IMR-90 (cell line): ENCODE measurements around the gene GRAMD2B. TPM values are rescaled to one million over a fixed set of nuclear protein-coding genes. Genes with fewer than 3 reads are reported as not detected.

Source experiments
- ATAC-seq: fragments of 200-7000 bp; cut with Tn5 transposase; 2 replicates; pipeline ENCODE4 v1.9.1; 2020; ENCODE audit warnings: low read depth, mild to moderate bottlenecking, moderate library complexity
- BruUV-seq: library from RNA; stranded (reverse); fragments of 400-500 nt; replicated peaks from 2 replicates; lab custom pipeline; 2021; lab: Mats Ljungman, UMichigan
- CTCF ChIA-PET: fragments of 300-600 bp; formaldehyde crosslinking; extraction: SDS; loops from one replicate; lab custom pipeline; 2021; ENCODE audit warnings: antibody characterized with exemption; lab: Yijun Ruan, JAX
- POLR2A ChIA-PET: fragments of 300-600 bp; sonication (Branson Sonifier 250); formaldehyde crosslinking; loops from one replicate; lab custom pipeline; 2022; ENCODE audit warnings: antibody characterized with exemption; ENCODE audit not compliant: unreplicated experiment; lab: Charles Lee
- DNase-seq: peaks from one replicate; pipeline ENCODE4 v3.0.0; 2013
- H2AFZ ChIP-seq: replicated peaks from 2 replicates; pipeline ENCODE3; 2013; ENCODE audit warnings: low read length, mild to moderate bottlenecking; ENCODE audit not compliant: poor library complexity
- H2AK5ac ChIP-seq: 2 replicates; pipeline ENCODE4 v1.6.1; 2013; ENCODE audit warnings: low read depth, low read length, inconsistent platforms
- H2AK9ac ChIP-seq: replicated peaks from 2 replicates; pipeline ENCODE3; 2013; ENCODE audit warnings: mild to moderate bottlenecking, low read depth, low read length, moderate library complexity; ENCODE audit not compliant: poor library complexity
- H2BK120ac ChIP-seq: 2 replicates; pipeline ENCODE4 v1.6.1; 2013; ENCODE audit warnings: low read depth, low read length, inconsistent platforms
- H2BK15ac ChIP-seq: 3 replicates; pipeline ENCODE4 v1.6.1; 2013; ENCODE audit warnings: low read depth, low read length, inconsistent platforms
- H2BK20ac ChIP-seq: 2 replicates; pipeline ENCODE4 v1.6.1; 2013; ENCODE audit warnings: low read depth, mild to moderate bottlenecking, inconsistent platforms, low read length, moderate library complexity
- H2BK5ac ChIP-seq: 2 replicates; pipeline ENCODE4 v1.6.1; 2013; ENCODE audit warnings: mild to moderate bottlenecking, low read depth, low read length, inconsistent platforms; ENCODE audit not compliant: poor library complexity, severe bottlenecking
- H3K14ac ChIP-seq: replicated peaks from 2 replicates; pipeline ENCODE4 v1.6.1; 2013; ENCODE audit warnings: low read depth, low read length, inconsistent platforms
- H3K18ac ChIP-seq: 2 replicates; pipeline ENCODE4 v1.6.1; 2013; ENCODE audit warnings: low read depth, low read length, control low read depth
- H3K23ac ChIP-seq: 2 replicates; pipeline ENCODE4 v1.6.1; 2013; ENCODE audit warnings: low read depth, low read length, inconsistent platforms
- H3K27ac ChIP-seq: 2 replicates; pipeline ENCODE4 v1.5.1; 2013; ENCODE audit warnings: mild to moderate bottlenecking, control low read depth, low read length; ENCODE audit not compliant: insufficient read depth
- H3K27me3 ChIP-seq: 2 replicates; pipeline ENCODE4 v1.6.1; 2013; ENCODE audit warnings: low read length; ENCODE audit not compliant: control insufficient read depth, insufficient read depth
- H3K36me3 ChIP-seq: 2 replicates; pipeline ENCODE4 v1.6.1; 2013; ENCODE audit warnings: low read length, mixed read lengths; ENCODE audit not compliant: control insufficient read depth, insufficient read depth
- H3K4ac ChIP-seq: 2 replicates; pipeline ENCODE4 v1.6.1; 2013; ENCODE audit warnings: low read depth, low read length, inconsistent platforms
- H3K4me1 ChIP-seq: 2 replicates; pipeline ENCODE4 v1.6.1; 2013; ENCODE audit warnings: low read length, mixed read lengths; ENCODE audit not compliant: control insufficient read depth, insufficient read depth
- H3K4me2 ChIP-seq: 2 replicates; pipeline ENCODE4 v1.6.1; 2013; ENCODE audit warnings: low read depth, mild to moderate bottlenecking, control low read depth, low read length, moderate library complexity
- H3K4me3 ChIP-seq: 2 replicates; pipeline ENCODE4 v1.5.1; 2013; ENCODE audit warnings: low read depth, mild to moderate bottlenecking, control low read depth, low read length, moderate library complexity; ENCODE audit not compliant: insufficient read depth
- H3K56ac ChIP-seq: 2 replicates; pipeline ENCODE4 v1.6.1; 2013; ENCODE audit warnings: low read length, inconsistent platforms; ENCODE audit not compliant: insufficient read depth; ENCODE audit errors: extremely low read depth
- H3K79me1 ChIP-seq, 2 experiments: 2 replicates each; pipeline ENCODE4 v1.6.1; 2013; ENCODE audit warnings: low read length in 2 of 2, inconsistent platforms in 1 of 2, low read depth in 1 of 2
- H3K9ac ChIP-seq: 2 replicates; pipeline ENCODE4 v1.6.1; 2013; ENCODE audit warnings: low read depth, low read length, control low read depth
- H3K9me1 ChIP-seq: 2 replicates; pipeline ENCODE4 v1.6.1; 2013; ENCODE audit warnings: low read length, inconsistent platforms; ENCODE audit not compliant: insufficient read depth
- H3K9me3 ChIP-seq: 2 replicates; pipeline ENCODE4 v1.6.1; 2013; ENCODE audit warnings: low read length; ENCODE audit not compliant: control insufficient read depth, insufficient read depth
- H4K20me1 ChIP-seq: 2 replicates; pipeline ENCODE4 v1.6.1; 2013; ENCODE audit warnings: low read length, inconsistent platforms; ENCODE audit not compliant: insufficient read depth
- H4K5ac ChIP-seq: 2 replicates; pipeline ENCODE4 v1.6.1; 2013; ENCODE audit warnings: mild to moderate bottlenecking, low read depth, low read length, control low read depth
- H4K8ac ChIP-seq, 2 experiments: 2 replicates each; pipeline ENCODE4 v1.6.1; 2013; ENCODE audit warnings: low read depth in 2 of 2, low read length in 2 of 2, control low read depth in 1 of 2, inconsistent platforms in 1 of 2
- H4K91ac ChIP-seq: 2 replicates; pipeline ENCODE4 v1.6.1; 2013; ENCODE audit warnings: low read depth, low read length, inconsistent platforms; ENCODE audit not compliant: insufficient read depth
- BHLHE40 ChIP-seq: fragments of 150-350 bp; IDR thresholded peaks from 2 replicates; pipeline ENCODE4 v1.6.1; 2016; ENCODE audit warnings: mild to moderate bottlenecking, low read depth, low read length
- CEBPB ChIP-seq: IDR thresholded peaks from 2 replicates; pipeline ENCODE4 v1.6.1; 2012; ENCODE audit warnings: low read depth, low read length, improper control_type of control experiment
- CHD1 ChIP-seq: IDR thresholded peaks from 2 replicates; pipeline ENCODE4 v1.6.1; 2012; ENCODE audit warnings: low read depth, low read length, improper control_type of control experiment
- FOS ChIP-seq: fragments of 150-350 bp; IDR thresholded peaks from 2 replicates; pipeline ENCODE4 v1.6.1; 2016; ENCODE audit warnings: low read depth, low read length
- MAFK ChIP-seq: IDR thresholded peaks from 2 replicates; pipeline ENCODE4 v1.6.1; 2012; ENCODE audit warnings: low read depth, low read length, improper control_type of control experiment
- MAZ ChIP-seq: IDR thresholded peaks from 2 replicates; pipeline ENCODE4 v1.6.1; 2012; ENCODE audit warnings: low read depth, mild to moderate bottlenecking, low read length, improper control_type of control experiment, moderate library complexity, borderline replicate concordance
- MXI1 ChIP-seq: IDR thresholded peaks from 2 replicates; pipeline ENCODE4 v1.6.1; 2012; ENCODE audit warnings: low read depth, mild to moderate bottlenecking, low read length, moderate library complexity, borderline replicate concordance
- POLR2A ChIP-seq: IDR thresholded peaks from 2 replicates; pipeline ENCODE4 v1.6.1; 2012; ENCODE audit warnings: mild to moderate bottlenecking, low read depth, low read length
- RAD21 ChIP-seq: IDR thresholded peaks from 2 replicates; pipeline ENCODE4 v1.6.1; 2012; ENCODE audit warnings: low read length, improper control_type of control experiment
- RFX5 ChIP-seq: IDR thresholded peaks from 2 replicates; pipeline ENCODE4 v1.8.0; 2012; ENCODE audit warnings: low read depth, mild to moderate bottlenecking, low read length, moderate library complexity
- SMC3 ChIP-seq: fragments of 150-350 bp; IDR thresholded peaks from 2 replicates; pipeline ENCODE4 v1.6.1; 2016; ENCODE audit warnings: low read depth, mild to moderate bottlenecking, antibody characterized with exemption, low read length, moderate library complexity
- WGBS, 2 experiments: methylation state at CpG; one replicate each; pipeline versions ENCODE4 v1.1.5 to v1.1.7; 2013; ENCODE audit warnings: missing lambda C conversion rate in 2 of 2; ENCODE audit not compliant: insufficient read length in 1 of 2; ENCODE audit errors: extremely low coverage in 2 of 2; 5-methylcytosine and 5-hydroxymethylcytosine counted together
- dilution Hi-C: fragments of 300-500 bp; cut with HindIII; formaldehyde crosslinking; loops from one replicate; pipeline ENCODE4 v1.14.3; 2018; ENCODE audit warnings: low sequenced_read_pairs; ENCODE audit not compliant: unreplicated experiment
- in situ Hi-C: fragments of 300-500 bp; cut with MboI; formaldehyde crosslinking; loops from 3 replicates; pipeline ENCODE4 v1.14.3; 2019; ENCODE audit warnings: low sequenced_read_pairs, inconsistent platforms, mixed read lengths
- intact Hi-C: fragments of 100-400 bp; cut with micrococcal nuclease; formaldehyde crosslinking; loops from 2 replicates; pipeline ENCODE4 v1.10.0; 2022
- polyA plus RNA-seq, 3 experiments: library from polyadenylated mRNA; depleted of rRNA; stranded (reverse); fragments of >200 nt; gene quantifications; 2 replicates each; pipeline ENCODE4 v1.2.3, GENCODE V29; 2012; ENCODE audit warnings: low replicate concordance in 1 of 3
- total RNA-seq: library from RNA; depleted of rRNA; stranded (reverse); fragments of >200 nt; gene quantifications from 2 replicates; pipeline ENCODE4 v1.2.3, GENCODE V29; 2012
- TF ChIP-seq, protein P1 (sequence below): fragments of 150-350 bp; IDR thresholded peaks from 2 replicates; pipeline ENCODE4 v1.6.1; 2017; ENCODE audit warnings: mild to moderate bottlenecking, antibody characterized with exemption, low read length, low read depth
- TF ChIP-seq, protein P2 (sequence below): conservative IDR thresholded peaks from 2 replicates; pipeline ENCODE4 v1.5.1; 2012; ENCODE audit warnings: mild to moderate bottlenecking, low read depth, low read length, improper control_type of control experiment

GRAMD2B gene
- total and polyA plus RNA-seq, 2 of the 4 experiments (the other 2 are of a cell fraction) = 13.9 to 20.3 TPM

DNA sequence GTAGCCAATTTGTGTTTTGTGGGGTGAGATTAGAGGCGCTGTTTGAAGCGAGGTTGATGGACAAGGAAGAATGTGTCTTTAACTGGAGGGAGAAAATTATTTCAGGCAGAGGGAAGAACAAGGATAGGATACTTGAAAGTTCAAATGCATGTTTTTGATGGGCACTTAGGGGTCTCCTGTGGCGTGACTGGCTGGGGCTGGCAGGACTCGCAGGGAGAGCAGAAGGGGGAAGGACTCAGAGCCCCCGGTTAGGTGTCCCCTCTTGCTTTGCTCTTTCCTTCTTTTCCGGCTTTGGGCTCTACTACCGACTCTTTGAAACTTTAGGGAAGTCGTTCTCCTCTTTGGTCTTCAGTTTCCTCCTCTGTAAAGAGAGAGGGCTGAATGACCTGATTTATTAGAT lies 12.1 kb downstream of the GRAMD2B start:
- ChIA-PET POLR2A (no interaction called here), CTCF (interaction anchor here (1.1 kb wide), 1 partner anchor 81 kb away, joined by 3 read pairs; no protein-coding TSS in a partner anchor)
- no peak overlapping the region for H2BK120ac ChIP-seq
- no peak overlapping the region for H3K4me3 ChIP-seq
- intact Hi-C loops (no loop called here), in situ Hi-C loops (no loop called here), dilution Hi-C loops (no loop called here)
- H4K5ac ChIP-seq = no peak overlapping the region
- no peak overlapping the region for H2BK20ac ChIP-seq
- H3K9ac ChIP-seq = no peak overlapping the region
- H3K9me3 ChIP-seq = no peaks in the 10 kb centered on the region
- TF ChIP-seq RAD21 (no peak), CEBPB (no peak), MAFK (no peak), MXI1 (no peak), CHD1 (no peak), BHLHE40 (no peak), MAZ (no peak), RFX5 (no peak), SMC3 (no peak), FOS (no peak), POLR2A (no peak)
- TF ChIP-seq, protein P1, sequence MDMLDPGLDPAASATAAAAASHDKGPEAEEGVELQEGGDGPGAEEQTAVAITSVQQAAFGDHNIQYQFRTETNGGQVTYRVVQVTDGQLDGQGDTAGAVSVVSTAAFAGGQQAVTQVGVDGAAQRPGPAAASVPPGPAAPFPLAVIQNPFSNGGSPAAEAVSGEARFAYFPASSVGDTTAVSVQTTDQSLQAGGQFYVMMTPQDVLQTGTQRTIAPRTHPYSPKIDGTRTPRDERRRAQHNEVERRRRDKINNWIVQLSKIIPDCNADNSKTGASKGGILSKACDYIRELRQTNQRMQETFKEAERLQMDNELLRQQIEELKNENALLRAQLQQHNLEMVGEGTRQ = no peak
- TF ChIP-seq, protein P2, sequence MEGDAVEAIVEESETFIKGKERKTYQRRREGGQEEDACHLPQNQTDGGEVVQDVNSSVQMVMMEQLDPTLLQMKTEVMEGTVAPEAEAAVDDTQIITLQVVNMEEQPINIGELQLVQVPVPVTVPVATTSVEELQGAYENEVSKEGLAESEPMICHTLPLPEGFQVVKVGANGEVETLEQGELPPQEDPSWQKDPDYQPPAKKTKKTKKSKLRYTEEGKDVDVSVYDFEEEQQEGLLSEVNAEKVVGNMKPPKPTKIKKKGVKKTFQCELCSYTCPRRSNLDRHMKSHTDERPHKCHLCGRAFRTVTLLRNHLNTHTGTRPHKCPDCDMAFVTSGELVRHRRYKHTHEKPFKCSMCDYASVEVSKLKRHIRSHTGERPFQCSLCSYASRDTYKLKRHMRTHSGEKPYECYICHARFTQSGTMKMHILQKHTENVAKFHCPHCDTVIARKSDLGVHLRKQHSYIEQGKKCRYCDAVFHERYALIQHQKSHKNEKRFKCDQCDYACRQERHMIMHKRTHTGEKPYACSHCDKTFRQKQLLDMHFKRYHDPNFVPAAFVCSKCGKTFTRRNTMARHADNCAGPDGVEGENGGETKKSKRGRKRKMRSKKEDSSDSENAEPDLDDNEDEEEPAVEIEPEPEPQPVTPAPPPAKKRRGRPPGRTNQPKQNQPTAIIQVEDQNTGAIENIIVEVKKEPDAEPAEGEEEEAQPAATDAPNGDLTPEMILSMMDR = no peak
- no peak overlapping the region for H2AFZ ChIP-seq
- no peak overlapping the region for H3K56ac ChIP-seq
- 100% methylated on average over 1 of the region's 8 CpGs; no CpG with 5 or more reads in 1 of the 2 experiments for WGBS, 2 experiments
- H3K27me3 ChIP-seq = no peaks in the 10 kb centered on the region
- no peak overlapping the region for H2AK5ac ChIP-seq
- no peak overlapping the region for H4K91ac ChIP-seq
- H3K18ac ChIP-seq = no peak overlapping the region
- no peak overlapping the region for H3K23ac ChIP-seq
- H2BK15ac ChIP-seq = no peak overlapping the region
- no peak overlapping the region for H3K14ac ChIP-seq
- 0 out of 2 replicates have a peak, but pooled peaks cover 3% of the 10 kb centered on the region for H3K9me1 ChIP-seq
- no peak overlapping the region for H2AK9ac ChIP-seq
- H4K8ac ChIP-seq = no peak overlapping the region
- no TSS peak for BruUV-seq
- peaks cover 3% of the 10 kb centered on the region for H3K36me3 ChIP-seq
- H2BK5ac ChIP-seq = no peak overlapping the region
- H3K4me1 ChIP-seq = peaks cover 2% of the 10 kb centered on the region
- H3K4me2 ChIP-seq = no peak overlapping the region
- DNase-seq (no peak), ATAC-seq (no peak)
- no peaks in the 10 kb centered on the region for H4K20me1 ChIP-seq
- no peak overlapping the region for H3K27ac ChIP-seq
- no peak overlapping the region for H3K4ac ChIP-seq
- peaks cover 24 to 59% of the 10 kb centered on the region in 2 experiments for H3K79me1 ChIP-seq
